ENCODE measurements around the gene TNFRSF13B.
"Not testable (repeated sequence)": the region's sequence is repeated elsewhere in the genome, so short reads cannot be mapped to it uniquely, and the experiment has no call there.

TNFRSF13B gene

GRCh38 chr17:17004997-17005614, 33.2 kb upstream of the TNFRSF13B start:
- not testable (repeated sequence) for DNase-seq

- DNase-seq: no peak
Measured at GRCh38 chr17:17004251-17004996, 32.5 kb upstream of the TNFRSF13B start.

- DNase-seq: not testable (repeated sequence)
Measured at GRCh38 chr17:17002731-17003715, 31.1 kb upstream of the TNFRSF13B start.

- DNase-seq: peak in 5 of 6 experiments; percentile 62 to 79 (median 65)
Measured at GRCh38 chr17:17001874-17002520, 30.1 kb upstream of the TNFRSF13B start.

GRCh38 chr17:17001076-17001777, 29.3 kb upstream of the TNFRSF13B start:
- no peak for DNase-seq

- DNase-seq: no peak
Measured at GRCh38 chr17:16999931-17000625, 28.2 kb upstream of the TNFRSF13B start.

- DNase-seq: no peak
Measured at GRCh38 chr17:16997514-16998429, 25.9 kb upstream of the TNFRSF13B start.

- DNase-seq: not testable (repeated sequence)
Measured at GRCh38 chr17:16996726-16997125, 24.8 kb upstream of the TNFRSF13B start.

- DNase-seq: no peak
Measured at GRCh38 chr17:16995930-16996329, 24.0 kb upstream of the TNFRSF13B start.

- DNase-seq: no peak
Measured at GRCh38 chr17:16994631-16995030, 22.7 kb upstream of the TNFRSF13B start.

GRCh38 chr17:16991349-16992009, 19.6 kb upstream of the TNFRSF13B start:
- DNase-seq: peak; percentile 36 to 78 (median 62)

GRCh38 chr17:16989953-16990860, 18.3 kb upstream of the TNFRSF13B start:
- no peak for DNase-seq

GRCh38 chr17:16989230-16989952, 17.5 kb upstream of the TNFRSF13B start:
- DNase-seq: peak in 2 of 6 experiments; percentile 7 to 18

GRCh38 chr17:16988749-16989229, 16.9 kb upstream of the TNFRSF13B start:
- DNase-seq: no peak

GRCh38 chr17:16987830-16988601, 16.1 kb upstream of the TNFRSF13B start:
- DNase-seq: peak in 2 of 6 experiments; percentile 5 to 14

- no peak for DNase-seq
Measured at GRCh38 chr17:16987066-16987829, 15.3 kb upstream of the TNFRSF13B start.
